IMR-90 (cell line): ENCODE data around the gene AHCYL2.

Experiments used
- BHLHE40 ChIP-seq: fragments of 150-350 bp; IDR thresholded peaks from 2 replicates; pipeline ENCODE4 v1.6.1; 2016; ENCODE audit warnings: mild to moderate bottlenecking, low read depth, low read length
- CEBPB ChIP-seq: IDR thresholded peaks from 2 replicates; pipeline ENCODE4 v1.6.1; 2012; ENCODE audit warnings: low read depth, low read length, improper control_type of control experiment
- CHD1 ChIP-seq: IDR thresholded peaks from 2 replicates; pipeline ENCODE4 v1.6.1; 2012; ENCODE audit warnings: low read depth, low read length, improper control_type of control experiment
- FOS ChIP-seq: fragments of 150-350 bp; IDR thresholded peaks from 2 replicates; pipeline ENCODE4 v1.6.1; 2016; ENCODE audit warnings: low read depth, low read length
- MAFK ChIP-seq: IDR thresholded peaks from 2 replicates; pipeline ENCODE4 v1.6.1; 2012; ENCODE audit warnings: low read depth, low read length, improper control_type of control experiment
- MXI1 ChIP-seq: IDR thresholded peaks from 2 replicates; pipeline ENCODE4 v1.6.1; 2012; ENCODE audit warnings: low read depth, mild to moderate bottlenecking, low read length, moderate library complexity, borderline replicate concordance
- POLR2A ChIP-seq: IDR thresholded peaks from 2 replicates; pipeline ENCODE4 v1.6.1; 2012; ENCODE audit warnings: mild to moderate bottlenecking, low read depth, low read length
- RAD21 ChIP-seq: IDR thresholded peaks from 2 replicates; pipeline ENCODE4 v1.6.1; 2012; ENCODE audit warnings: low read length, improper control_type of control experiment
- RCOR1 ChIP-seq: IDR thresholded peaks from 2 replicates; pipeline ENCODE4 v1.6.1; 2012; ENCODE audit warnings: mild to moderate bottlenecking, low read length, improper control_type of control experiment; ENCODE audit not compliant: insufficient replicate concordance
- SMC3 ChIP-seq: fragments of 150-350 bp; IDR thresholded peaks from 2 replicates; pipeline ENCODE4 v1.6.1; 2016; ENCODE audit warnings: low read depth, mild to moderate bottlenecking, antibody characterized with exemption, low read length, moderate library complexity
- TF ChIP-seq, protein P1 (sequence below): conservative IDR thresholded peaks from 2 replicates; pipeline ENCODE4 v1.5.1; 2012; ENCODE audit warnings: mild to moderate bottlenecking, low read depth, low read length, improper control_type of control experiment
- TF ChIP-seq, protein P2 (sequence below): fragments of 150-350 bp; IDR thresholded peaks from 2 replicates; pipeline ENCODE4 v1.6.1; 2017; ENCODE audit warnings: mild to moderate bottlenecking, antibody characterized with exemption, low read length, low read depth

DNA sequence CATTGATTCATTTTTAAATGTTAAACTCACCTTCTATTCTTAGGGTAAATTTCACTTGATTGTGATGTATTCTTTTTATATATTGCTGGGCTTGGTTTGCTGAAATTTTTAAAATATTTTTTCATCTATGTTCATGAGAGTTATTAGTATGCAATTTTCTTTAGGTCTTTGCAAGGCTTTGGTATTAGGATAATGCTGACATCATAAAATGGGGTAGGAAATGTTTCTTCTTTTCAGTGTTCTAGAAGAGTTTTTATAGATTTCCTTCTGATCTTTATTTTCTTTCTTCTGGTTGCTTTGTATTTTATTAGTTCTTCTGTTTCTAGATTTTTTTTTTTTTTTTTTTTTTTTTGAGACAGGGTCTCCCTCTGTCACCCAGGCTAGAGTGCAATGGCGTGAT, 56.3 kb downstream of the AHCYL2 start:
- TF ChIP-seq RCOR1 (no peak), POLR2A (no peak), SMC3 (no peak), FOS (no peak), RAD21 (no peak), MXI1 (no peak), CEBPB (no peak), BHLHE40 (no peak), MAFK (0 out of 2 replicates have a peak, but pooled peaks have one; percentile 12), CHD1 (no peak)
- TF ChIP-seq, protein P1, sequence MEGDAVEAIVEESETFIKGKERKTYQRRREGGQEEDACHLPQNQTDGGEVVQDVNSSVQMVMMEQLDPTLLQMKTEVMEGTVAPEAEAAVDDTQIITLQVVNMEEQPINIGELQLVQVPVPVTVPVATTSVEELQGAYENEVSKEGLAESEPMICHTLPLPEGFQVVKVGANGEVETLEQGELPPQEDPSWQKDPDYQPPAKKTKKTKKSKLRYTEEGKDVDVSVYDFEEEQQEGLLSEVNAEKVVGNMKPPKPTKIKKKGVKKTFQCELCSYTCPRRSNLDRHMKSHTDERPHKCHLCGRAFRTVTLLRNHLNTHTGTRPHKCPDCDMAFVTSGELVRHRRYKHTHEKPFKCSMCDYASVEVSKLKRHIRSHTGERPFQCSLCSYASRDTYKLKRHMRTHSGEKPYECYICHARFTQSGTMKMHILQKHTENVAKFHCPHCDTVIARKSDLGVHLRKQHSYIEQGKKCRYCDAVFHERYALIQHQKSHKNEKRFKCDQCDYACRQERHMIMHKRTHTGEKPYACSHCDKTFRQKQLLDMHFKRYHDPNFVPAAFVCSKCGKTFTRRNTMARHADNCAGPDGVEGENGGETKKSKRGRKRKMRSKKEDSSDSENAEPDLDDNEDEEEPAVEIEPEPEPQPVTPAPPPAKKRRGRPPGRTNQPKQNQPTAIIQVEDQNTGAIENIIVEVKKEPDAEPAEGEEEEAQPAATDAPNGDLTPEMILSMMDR: no peak
- TF ChIP-seq, protein P2, sequence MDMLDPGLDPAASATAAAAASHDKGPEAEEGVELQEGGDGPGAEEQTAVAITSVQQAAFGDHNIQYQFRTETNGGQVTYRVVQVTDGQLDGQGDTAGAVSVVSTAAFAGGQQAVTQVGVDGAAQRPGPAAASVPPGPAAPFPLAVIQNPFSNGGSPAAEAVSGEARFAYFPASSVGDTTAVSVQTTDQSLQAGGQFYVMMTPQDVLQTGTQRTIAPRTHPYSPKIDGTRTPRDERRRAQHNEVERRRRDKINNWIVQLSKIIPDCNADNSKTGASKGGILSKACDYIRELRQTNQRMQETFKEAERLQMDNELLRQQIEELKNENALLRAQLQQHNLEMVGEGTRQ: no peak
